CD4-positive, alpha-beta T cell (primary cell): ENCODE results near the gene PLPPR1. TPM values are rescaled to one million over a fixed set of nuclear protein-coding genes. Genes with fewer than 3 reads are reported as not detected.

Experiments
- ATAC-seq: fragments of 200-7000 bp; cut with Tn5 transposase; one replicate; pipeline ENCODE4 v1.10.0; 2022; ENCODE audit warnings: mild to moderate bottlenecking; ENCODE audit not compliant: poor library complexity
- CTCF ChIA-PET: fragments of 350-600 bp; sonication (Branson Sonifier 250); formaldehyde crosslinking; loops from one replicate; lab custom pipeline; 2021; ENCODE audit warnings: antibody characterized with exemption, inconsistent platforms; lab: Charles Lee
- POLR2A ChIA-PET: fragments of 350-600 bp; sonication (Branson Sonifier 250); formaldehyde crosslinking; loops from one replicate; lab custom pipeline; 2021; ENCODE audit warnings: antibody characterized with exemption, inconsistent platforms; lab: Charles Lee
- DNase-seq, 14 experiments: peaks; one replicate each; pipeline ENCODE4 v3.0.0-alpha.2; 2013 to 2020; ENCODE audit warnings: mixed read lengths in 2 of 14
- H3K27ac ChIP-seq, 2 donors: one replicate each; pipeline versions ENCODE4 v1.5.1 to v1.7.0; 2013; ENCODE audit warnings: low read length in 2 of 2, low read depth in 1 of 2, mild to moderate bottlenecking in 1 of 2
- H3K27me3 ChIP-seq, 2 experiments: 1 replicate in 1 of 2; 2 replicates in 1 of 2; pipeline versions ENCODE4 v1.6.1 to v1.7.0; 2013; ENCODE audit warnings: low read length in 2 of 2, control low read depth in 1 of 2, mild to moderate bottlenecking in 1 of 2, moderate library complexity in 1 of 2; ENCODE audit not compliant: insufficient read depth in 2 of 2, control insufficient read depth in 1 of 2
- H3K36me3 ChIP-seq: one replicate; pipeline ENCODE4 v1.6.1; 2013; ENCODE audit warnings: low read length, control low read depth; ENCODE audit not compliant: insufficient read depth
- H3K4me1 ChIP-seq: one replicate; pipeline ENCODE4 v1.6.1; 2013; ENCODE audit warnings: low read length, control low read depth; ENCODE audit not compliant: insufficient read depth
- H3K4me3 ChIP-seq: one replicate; pipeline ENCODE4 v1.5.1; 2013; ENCODE audit warnings: mild to moderate bottlenecking, low read length, moderate library complexity
- H3K9me3 ChIP-seq, 2 experiments: 1 replicate in 1 of 2; 2 replicates in 1 of 2; pipeline versions ENCODE4 v1.6.1 to v1.7.0; 2013; ENCODE audit warnings: low read length in 2 of 2, mild to moderate bottlenecking in 2 of 2, control low read depth in 1 of 2, moderate library complexity in 1 of 2; ENCODE audit not compliant: control insufficient read depth in 1 of 2, insufficient read depth in 1 of 2
- H3K27ac Mint-ChIP-seq: one replicate; pipeline ENCODE4 v1.8.0; 2020; ENCODE audit warnings: mixed read lengths
- H3K27me3 Mint-ChIP-seq: one replicate; pipeline ENCODE4 v1.8.0; 2021; ENCODE audit warnings: mixed read lengths
- H3K36me3 Mint-ChIP-seq: one replicate; pipeline ENCODE4 v1.8.0; 2021; ENCODE audit warnings: low read depth, mixed read lengths
- H3K4me1 Mint-ChIP-seq: one replicate; pipeline ENCODE4 v1.8.0; 2021; ENCODE audit warnings: low read depth, mixed read lengths
- H3K4me3 Mint-ChIP-seq: one replicate; pipeline ENCODE4 v1.8.0; 2020; ENCODE audit warnings: mild to moderate bottlenecking, mixed read lengths
- H3K9me3 Mint-ChIP-seq: one replicate; pipeline ENCODE4 v1.8.0; 2020; ENCODE audit warnings: mixed read lengths
- CTCF ChIP-seq: fragments of 200-600 bp; IDR thresholded peaks from one replicate; pipeline ENCODE4 v1.8.0; 2022; ENCODE audit warnings: antibody characterized with exemption, mild to moderate bottlenecking
- intact Hi-C, 2 experiments: fragments of 100-400 bp; cut with DNase I in 1 of 2; cut with micrococcal nuclease in 1 of 2; formaldehyde crosslinking; loops; one replicate each; pipeline versions ENCODE4 v1.15.1 to v1.9.0; 2023 to 2025; cut with DNase I, micrococcal nuclease
- total RNA-seq, 174 experiments: library from RNA in 2 of 174; stranded (reverse) in 2 of 174; gene quantifications; one replicate each; pipeline ENCODE4 v1.2.3 and lab custom pipeline; 2021 to 2026

PLPPR1 gene
- total RNA-seq, 2 experiments from 2014 or later = not detected

DNA sequence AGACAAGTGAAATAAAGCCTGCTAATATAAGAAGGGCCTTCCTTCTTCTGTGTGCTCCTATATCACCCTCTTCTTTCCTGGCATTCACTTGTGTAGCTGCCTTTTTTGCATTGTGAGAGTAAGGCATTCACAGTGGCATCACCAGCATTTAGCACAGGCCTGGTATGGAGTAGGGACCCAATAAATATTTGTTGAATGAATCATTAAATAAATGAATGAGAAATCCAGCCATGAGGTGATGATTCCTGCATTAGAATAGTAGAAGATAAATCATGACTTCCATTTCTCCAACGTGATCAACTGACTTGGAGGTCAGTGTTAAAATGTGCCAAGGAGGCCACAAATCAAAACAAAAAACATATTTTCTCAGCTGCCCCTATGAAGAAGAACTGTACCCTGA is 3.9 kb downstream of the PLPPR1 start:
- H3K27ac Mint-ChIP-seq = no peak overlapping the region

GRCh38 chr9:101034222-101034621 is 5.7 kb downstream of the PLPPR1 start:
- no peaks in the 10 kb centered on the region for H3K4me1 Mint-ChIP-seq
- no peak for TF ChIP-seq CTCF
- ATAC-seq = no peak
- Histone ChIP-seq H3K9me3 (peaks cover 0 to 9% of the 10 kb centered on the region in 2 experiments), H3K36me3 (no peaks in the 10 kb centered on the region), H3K4me1 (no peaks in the 10 kb centered on the region), H3K4me3 (no peak overlapping the region), H3K27me3 (peaks cover 0 to 12% of the 10 kb centered on the region in 2 experiments), H3K27ac (no peak overlapping the region)
- H3K4me3 Mint-ChIP-seq = no peak overlapping the region
- H3K9me3 Mint-ChIP-seq = no peaks in the 10 kb centered on the region
- no peak overlapping the region for H3K27ac Mint-ChIP-seq
- intact Hi-C loops = no loop called here
- POLR2A ChIA-PET = no interaction called here
- no peaks in the 10 kb centered on the region for H3K36me3 Mint-ChIP-seq
- no peak for DNase-seq
- H3K27me3 Mint-ChIP-seq = peaks cover 40% of the 10 kb centered on the region
- CTCF ChIA-PET = no interaction called here

More for the DNA sequence above, 3.9 kb downstream of the PLPPR1 start:
- no peaks in the 10 kb centered on the region for H3K36me3 ChIP-seq
- no peak for DNase-seq
- ChIA-PET CTCF (no interaction called here), POLR2A (no interaction called here)
- no peak overlapping the region for H3K4me3 Mint-ChIP-seq
- H3K9me3 ChIP-seq = peaks cover 0 to 21% of the 10 kb centered on the region in 2 experiments
- peaks cover 42% of the 10 kb centered on the region for H3K27me3 Mint-ChIP-seq
- H3K4me1 Mint-ChIP-seq = no peaks in the 10 kb centered on the region
- no peak for ATAC-seq
- H3K36me3 Mint-ChIP-seq = no peaks in the 10 kb centered on the region
- peaks cover 10 to 24% of the 10 kb centered on the region in 2 experiments for H3K27me3 ChIP-seq
- no peaks in the 10 kb centered on the region for H3K4me1 ChIP-seq
- no peak overlapping the region for H3K27ac ChIP-seq
- H3K9me3 Mint-ChIP-seq = no peaks in the 10 kb centered on the region
- H3K4me3 ChIP-seq = no peak overlapping the region
- intact Hi-C loops = no loop called here
- no peak for TF ChIP-seq CTCF

GRCh38 chr9:101035098-101035497 is 6.6 kb downstream of the PLPPR1 start:
- Histone ChIP-seq H3K27ac (no peak overlapping the region), H3K4me1 (no peaks in the 10 kb centered on the region), H3K9me3 (peaks cover 0 to under 1% of the 10 kb centered on the region in 2 experiments), H3K27me3 (peaks cover 0 to 4% of the 10 kb centered on the region in 2 experiments), H3K4me3 (no peak overlapping the region), H3K36me3 (no peaks in the 10 kb centered on the region)
- H3K36me3 Mint-ChIP-seq = no peaks in the 10 kb centered on the region
- H3K27ac Mint-ChIP-seq = no peak overlapping the region
- peaks cover 2% of the 10 kb centered on the region for H3K9me3 Mint-ChIP-seq
- intact Hi-C loops = no loop called here
- CTCF ChIA-PET = no interaction called here
- no peak overlapping the region for H3K4me3 Mint-ChIP-seq
- peaks cover 33% of the 10 kb centered on the region for H3K27me3 Mint-ChIP-seq
- no peaks in the 10 kb centered on the region for H3K4me1 Mint-ChIP-seq
- POLR2A ChIA-PET = no interaction called here
- TF ChIP-seq CTCF = no peak
- DNase-seq (no peak), ATAC-seq (no peak)
